Skeletal muscle cell (primary cell): ENCODE results near the gene RILP.

Experiments used
- DNase-seq: peaks from one replicate; pipeline ENCODE4 v3.0.0-alpha.2; 2010; ENCODE audit warnings: low read depth
- H3K4me3 ChIP-seq: 2 replicates; pipeline ENCODE4 v1.5.1; 2011; ENCODE audit warnings: low read depth, mild to moderate bottlenecking, control low read depth, low read length, moderate library complexity

The RILP gene

DNA sequence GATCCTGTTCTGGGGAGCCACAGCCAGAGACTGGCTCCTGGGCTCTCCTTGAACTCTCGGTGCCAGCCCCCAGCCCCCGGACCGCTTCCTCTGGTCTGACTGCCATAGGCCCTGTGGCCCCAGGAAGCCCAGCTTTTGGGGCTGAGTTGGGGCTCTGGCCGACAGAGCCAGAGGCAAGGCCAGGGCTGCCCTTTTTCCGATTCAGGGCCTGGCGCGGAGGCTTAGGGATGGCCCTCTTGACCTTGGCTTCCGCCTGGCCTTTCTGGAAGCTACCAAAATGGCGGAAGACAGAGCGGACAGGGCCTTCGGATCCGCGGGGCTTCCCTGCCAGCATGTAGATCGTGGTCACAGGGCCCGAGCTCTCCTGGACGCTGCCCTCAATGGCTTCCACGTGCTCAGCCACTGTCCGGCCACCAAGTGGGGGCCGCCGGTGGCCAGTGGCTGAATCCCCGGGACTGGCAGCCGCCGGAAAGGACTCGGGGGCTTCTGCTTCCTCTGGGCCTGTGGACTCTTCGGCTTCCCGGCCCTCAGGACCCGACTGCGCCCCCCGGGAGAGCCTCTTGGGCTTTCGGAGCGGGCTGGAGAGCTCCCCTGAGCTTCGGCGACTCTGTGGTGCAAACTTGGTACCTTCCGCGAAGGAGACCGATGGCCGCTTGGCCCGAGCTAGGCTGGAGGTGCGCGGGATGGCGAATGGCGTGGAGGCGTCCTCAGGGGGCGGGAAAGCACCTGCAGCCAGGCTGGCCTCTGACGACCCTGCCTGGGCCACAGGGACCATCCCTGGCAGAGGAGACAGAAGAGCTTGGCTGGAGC, 14.6 kb downstream of the RILP start:
- DNase-seq = no peak
- no peak overlapping the region for H3K4me3 ChIP-seq

- H3K4me3 ChIP-seq = no peak overlapping the region
- no peak for DNase-seq
Observed at GRCh38 chr17:1630662-1631061, 19.0 kb downstream of the RILP start.

GRCh38 chr17:1629504-1630310, 20.0 kb downstream of the RILP start:
- no peak for DNase-seq

DNA sequence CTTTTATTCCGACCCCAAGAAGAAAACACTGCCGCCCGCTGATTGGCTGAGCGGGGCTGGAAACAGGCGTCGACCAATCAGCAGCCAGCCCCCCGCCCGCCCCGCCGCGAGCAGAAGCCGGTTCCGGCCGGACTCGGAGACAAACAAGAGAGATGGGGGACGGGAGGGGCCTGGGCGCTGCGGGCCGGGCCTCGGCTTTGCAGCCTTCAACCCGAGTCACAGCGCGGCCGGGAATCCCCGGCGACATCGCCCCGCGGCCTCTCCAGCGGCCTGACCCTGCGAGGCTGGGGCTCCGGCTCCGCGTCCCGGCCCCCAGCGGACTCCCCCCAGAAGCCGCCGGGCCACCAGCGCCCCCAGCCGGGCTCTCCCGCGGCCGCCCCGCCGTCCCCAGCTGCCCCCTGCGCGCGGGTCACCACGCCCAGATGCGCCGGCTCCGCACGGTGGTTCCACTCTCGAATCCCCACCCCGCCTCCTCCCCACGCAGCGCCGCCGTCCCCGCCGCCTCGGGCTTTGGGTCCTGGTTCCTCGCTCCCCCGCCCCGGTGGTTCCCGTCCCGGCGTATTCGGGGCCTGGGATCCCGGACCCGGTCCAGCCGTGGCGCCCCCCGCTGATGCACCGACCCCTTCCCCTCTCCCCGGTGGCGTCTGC, 20.7 kb downstream of the RILP start:
- peak overlapping the region; percentile 78 for H3K4me3 ChIP-seq
- DNase-seq = peak; percentile 67

More at GRCh38 chr17:1629504-1630310, 20.0 kb downstream of the RILP start:
- H3K4me3 ChIP-seq = peak overlapping the region; percentile 78

- DNase-seq = peak; percentile 47
- peak within 1 kb of the TSS; percentile 78 for H3K4me3 ChIP-seq
Observed at GRCh38 chr17:1627982-1628855, 21.4 kb downstream of the RILP start, which contains the start of gene SLC43A2. SLC43A2 (minus strand) TSS chr17:1628834; CDS start chr17:1627874, 960 bp downstream.

- H3K4me3 ChIP-seq = peak overlapping the region; percentile 78
- no peak for DNase-seq
Observed at GRCh38 chr17:1627182-1627981, 22.3 kb downstream of the RILP start.

DNA sequence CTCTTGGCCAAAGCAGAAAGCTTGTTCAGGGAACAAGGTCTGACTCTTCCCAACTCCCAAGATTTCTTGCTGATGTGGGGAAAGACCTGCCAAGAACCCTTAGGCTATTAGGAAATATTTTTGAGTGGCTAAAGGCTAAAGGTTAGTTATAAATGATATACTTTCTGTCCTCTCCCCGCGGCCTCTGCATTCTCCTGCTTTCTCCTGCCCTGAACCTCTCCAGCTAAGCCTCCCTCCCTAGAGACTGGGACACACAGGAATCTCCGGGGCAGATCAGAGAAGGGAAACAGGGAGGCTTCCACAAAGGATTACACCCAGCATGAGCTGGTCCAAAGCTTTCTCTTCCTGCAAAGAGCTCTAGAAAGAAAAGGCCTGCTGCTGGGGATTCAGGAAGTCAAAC, 23.3 kb downstream of the RILP start:
- H3K4me3 ChIP-seq = no peak overlapping the region
- no peak for DNase-seq

- no peak overlapping the region for H3K4me3 ChIP-seq
- no peak for DNase-seq
Observed at GRCh38 chr17:1625581-1625980, 24.1 kb downstream of the RILP start.

GRCh38 chr17:1625053-1625452, 24.6 kb downstream of the RILP start:
- no peak for DNase-seq
- no peak overlapping the region for H3K4me3 ChIP-seq

- no peak for DNase-seq
- H3K4me3 ChIP-seq = no peak overlapping the region
Observed at GRCh38 chr17:1624650-1625049, 25.0 kb downstream of the RILP start.

GRCh38 chr17:1623057-1623630, 26.5 kb downstream of the RILP start:
- no peak for DNase-seq
- H3K4me3 ChIP-seq = no peak overlapping the region

GRCh38 chr17:1621273-1621954, 28.3 kb downstream of the RILP start:
- DNase-seq = no peak
- no peak overlapping the region for H3K4me3 ChIP-seq

GRCh38 chr17:1620486-1620885, 29.2 kb downstream of the RILP start:
- DNase-seq = no peak
- H3K4me3 ChIP-seq = no peak overlapping the region

DNA sequence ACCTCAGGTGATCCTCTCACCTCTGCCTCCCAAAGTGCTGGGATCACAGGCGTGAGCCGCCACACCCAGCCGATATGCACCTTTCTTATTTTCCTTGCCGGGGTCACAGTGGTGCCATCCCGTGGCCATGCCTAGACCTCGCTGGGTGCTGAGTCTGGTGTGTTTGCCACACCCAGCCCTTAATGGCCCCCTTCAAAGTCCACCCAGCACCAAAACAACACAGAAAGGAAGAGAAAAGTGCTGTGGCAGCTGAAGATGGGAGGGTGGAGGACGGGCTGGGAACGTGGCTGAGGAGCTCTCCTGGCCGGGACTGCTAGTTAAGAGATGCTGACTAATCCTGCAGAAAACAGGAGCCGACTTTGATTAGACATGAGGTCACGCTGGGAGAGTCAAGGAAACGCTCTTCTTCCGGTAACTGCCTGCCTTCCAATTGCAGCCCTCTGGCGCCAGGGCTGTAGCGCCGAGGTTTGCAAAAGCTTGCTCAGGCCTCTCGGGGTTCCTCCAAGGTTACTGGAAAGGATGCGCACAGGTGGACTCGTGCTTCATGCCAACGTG, 32.0 kb downstream of the RILP start:
- DNase-seq = peak; percentile 24

GRCh38 chr17:1616101-1616500, 33.6 kb downstream of the RILP start:
- no peak for DNase-seq
- H3K4me3 ChIP-seq = no peak overlapping the region

More for the DNA sequence above, 32.0 kb downstream of the RILP start:
- no peak overlapping the region for H3K4me3 ChIP-seq

DNA sequence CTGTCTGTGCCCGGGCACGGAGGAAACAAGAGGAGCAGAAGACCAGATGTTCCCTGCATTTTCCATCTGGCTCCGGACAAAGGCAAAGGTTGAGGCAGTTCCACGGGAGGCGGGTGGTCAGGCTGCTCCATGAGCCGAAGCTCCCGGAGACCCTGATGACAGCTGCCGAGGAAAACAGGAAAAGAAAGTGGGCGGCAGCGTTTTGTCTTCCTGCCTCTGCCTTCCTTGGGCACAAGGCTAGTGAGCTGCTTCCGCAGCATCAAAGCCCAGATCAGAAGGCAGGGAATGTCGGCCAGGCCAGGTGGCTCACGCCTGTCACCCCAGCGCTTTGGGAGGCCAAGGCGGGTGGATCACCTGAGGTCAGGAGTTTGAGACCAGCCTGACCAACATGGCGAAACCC, 37.3 kb downstream of the RILP start:
- DNase-seq = no peak
- H3K4me3 ChIP-seq = no peak overlapping the region

DNA sequence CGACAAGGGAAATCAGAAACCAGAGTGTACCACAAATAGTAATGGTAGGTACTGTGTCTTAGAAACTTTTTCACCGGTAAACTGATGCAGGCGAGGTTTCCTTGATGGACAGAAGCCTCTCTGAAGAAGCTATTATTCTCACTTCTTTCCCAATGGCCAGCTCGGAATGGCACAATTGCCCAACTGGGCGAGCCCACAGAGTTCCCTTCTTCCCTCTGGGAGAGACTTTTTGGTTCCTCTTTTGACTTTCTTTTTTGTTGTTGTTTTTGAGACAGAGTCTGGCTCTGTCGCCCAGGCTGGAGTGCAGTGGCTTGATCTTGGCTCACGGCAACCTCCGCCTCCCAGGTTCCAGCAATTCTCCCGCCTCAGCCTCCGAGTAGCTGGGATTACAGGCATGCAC, 38.0 kb downstream of the RILP start:
- no peak for DNase-seq
- H3K4me3 ChIP-seq = no peak overlapping the region
